OCI-LY1 (cell line): Measurements from ENCODE around the gene SIRT4.

Experiments
- EZH2 ChIP-seq: fragments of 200-600 bp; sonication (generic), shearing (Covaris generic); IDR thresholded peaks from 2 replicates; pipeline ENCODE4 v1.8.0; 2017; ENCODE audit warnings: borderline replicate concordance, mixed run types, mild to moderate bottlenecking, antibody characterized with exemption, low read length, moderate library complexity, mixed read lengths
- TF ChIP-seq, protein P1 (sequence below): fragments of 200-600 bp; sonication (generic), shearing (Covaris generic); IDR thresholded peaks from 2 replicates; pipeline ENCODE4 v1.5.1; 2017; ENCODE audit warnings: mild to moderate bottlenecking, antibody characterized with exemption, low read length, moderate library complexity, mixed read lengths

DNA sequence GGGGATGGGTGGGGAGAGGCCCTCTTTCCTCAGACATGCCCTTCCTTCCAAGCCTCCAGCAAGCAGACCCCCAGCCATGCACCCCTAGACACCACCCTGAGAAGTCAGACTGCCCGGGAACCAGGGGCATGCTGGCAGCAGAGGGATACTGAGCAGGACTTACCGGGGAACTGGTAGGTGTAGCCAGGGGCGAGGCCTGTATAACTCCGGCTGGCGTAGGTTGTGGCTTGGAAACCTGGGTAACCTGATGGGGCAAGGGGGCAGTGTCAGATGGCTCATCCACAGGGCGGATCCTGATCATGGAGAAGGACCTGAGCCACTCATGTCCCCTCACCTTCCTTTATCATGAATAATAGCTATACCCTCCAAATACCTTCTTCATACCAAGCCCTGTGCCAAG lies 51.0 kb downstream of the SIRT4 start:
- TF ChIP-seq, protein P1, sequence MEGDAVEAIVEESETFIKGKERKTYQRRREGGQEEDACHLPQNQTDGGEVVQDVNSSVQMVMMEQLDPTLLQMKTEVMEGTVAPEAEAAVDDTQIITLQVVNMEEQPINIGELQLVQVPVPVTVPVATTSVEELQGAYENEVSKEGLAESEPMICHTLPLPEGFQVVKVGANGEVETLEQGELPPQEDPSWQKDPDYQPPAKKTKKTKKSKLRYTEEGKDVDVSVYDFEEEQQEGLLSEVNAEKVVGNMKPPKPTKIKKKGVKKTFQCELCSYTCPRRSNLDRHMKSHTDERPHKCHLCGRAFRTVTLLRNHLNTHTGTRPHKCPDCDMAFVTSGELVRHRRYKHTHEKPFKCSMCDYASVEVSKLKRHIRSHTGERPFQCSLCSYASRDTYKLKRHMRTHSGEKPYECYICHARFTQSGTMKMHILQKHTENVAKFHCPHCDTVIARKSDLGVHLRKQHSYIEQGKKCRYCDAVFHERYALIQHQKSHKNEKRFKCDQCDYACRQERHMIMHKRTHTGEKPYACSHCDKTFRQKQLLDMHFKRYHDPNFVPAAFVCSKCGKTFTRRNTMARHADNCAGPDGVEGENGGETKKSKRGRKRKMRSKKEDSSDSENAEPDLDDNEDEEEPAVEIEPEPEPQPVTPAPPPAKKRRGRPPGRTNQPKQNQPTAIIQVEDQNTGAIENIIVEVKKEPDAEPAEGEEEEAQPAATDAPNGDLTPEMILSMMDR: no peak
- TF ChIP-seq EZH2: no peak
